Kidney epithelial cell (primary cell): Measurements from ENCODE around the gene RPTOR. TPM values are rescaled to one million over a fixed set of nuclear protein-coding genes. Genes with fewer than 3 reads are reported as not detected.

Experiments
- DNase-seq: peaks from one replicate; pipeline ENCODE4 v3.0.0-alpha.2; 2010; ENCODE audit warnings: low read depth
- H3K27me3 ChIP-seq: 2 replicates; pipeline ENCODE4 v1.6.0; 2011; ENCODE audit warnings: low read length; ENCODE audit not compliant: control insufficient read depth, insufficient read depth
- H3K36me3 ChIP-seq: 2 replicates; pipeline ENCODE4 v1.5.1; 2011; ENCODE audit warnings: low read length; ENCODE audit not compliant: control insufficient read depth, insufficient read depth
- H3K4me3 ChIP-seq: 2 replicates; pipeline ENCODE4 v1.5.1; 2011; ENCODE audit warnings: low read depth, mild to moderate bottlenecking, control low read depth, low read length
- total RNA-seq: library from RNA; depleted of rRNA; stranded (reverse); fragments of >200 nt; gene quantifications from 2 replicates; pipeline ENCODE4 v1.2.3, GENCODE V29; 2015
- TF ChIP-seq, protein P1 (sequence below): IDR thresholded peaks from 2 replicates; pipeline ENCODE4 v1.5.1; 2011; ENCODE audit warnings: mild to moderate bottlenecking, moderate library complexity, low read length, control low read depth, inconsistent platforms; ENCODE audit not compliant: insufficient read depth, poor library complexity, severe bottlenecking

Gene RPTOR
- total RNA-seq, 1 donor from 2014 or later: 22.7 TPM

DNA sequence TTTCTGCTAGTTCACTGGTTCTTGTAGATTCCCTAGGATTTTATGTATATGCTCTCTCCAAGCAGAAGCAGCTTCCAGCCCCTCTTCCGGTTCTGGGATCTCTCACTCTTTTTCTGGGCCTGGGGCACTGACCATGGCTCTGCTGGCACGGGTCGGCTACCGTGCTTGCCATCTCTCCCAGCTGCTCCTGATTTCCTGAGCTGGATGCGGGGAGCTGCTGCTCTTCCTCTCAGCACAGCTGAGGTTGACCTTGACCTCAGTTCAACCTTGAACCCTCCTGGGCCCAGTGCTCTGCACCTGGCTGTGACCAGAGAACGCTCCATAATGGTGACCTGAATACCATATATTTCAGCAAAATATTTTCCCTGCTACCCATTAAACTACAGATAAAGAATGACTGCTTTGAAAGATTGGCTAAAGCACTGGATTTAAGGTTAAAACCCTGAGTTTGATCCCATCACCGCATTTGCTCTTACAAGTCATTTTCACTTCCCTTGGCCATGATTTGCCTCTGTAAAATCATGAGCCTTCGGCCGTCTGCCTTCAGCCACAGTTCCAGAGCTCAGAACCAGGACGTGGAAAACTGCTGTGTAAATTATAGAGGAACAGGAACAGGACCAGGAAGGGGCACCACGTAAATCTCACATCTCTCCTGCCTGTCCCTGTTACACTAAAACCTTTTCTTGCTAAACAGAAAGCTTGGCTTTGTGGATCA is 316.2 kb downstream of the RPTOR start:
- no peaks in the 10 kb centered on the region for H3K27me3 ChIP-seq
- no peaks in the 10 kb centered on the region for H3K36me3 ChIP-seq
- H3K4me3 ChIP-seq: no peak overlapping the region
- DNase-seq: no peak
- TF ChIP-seq, protein P1, sequence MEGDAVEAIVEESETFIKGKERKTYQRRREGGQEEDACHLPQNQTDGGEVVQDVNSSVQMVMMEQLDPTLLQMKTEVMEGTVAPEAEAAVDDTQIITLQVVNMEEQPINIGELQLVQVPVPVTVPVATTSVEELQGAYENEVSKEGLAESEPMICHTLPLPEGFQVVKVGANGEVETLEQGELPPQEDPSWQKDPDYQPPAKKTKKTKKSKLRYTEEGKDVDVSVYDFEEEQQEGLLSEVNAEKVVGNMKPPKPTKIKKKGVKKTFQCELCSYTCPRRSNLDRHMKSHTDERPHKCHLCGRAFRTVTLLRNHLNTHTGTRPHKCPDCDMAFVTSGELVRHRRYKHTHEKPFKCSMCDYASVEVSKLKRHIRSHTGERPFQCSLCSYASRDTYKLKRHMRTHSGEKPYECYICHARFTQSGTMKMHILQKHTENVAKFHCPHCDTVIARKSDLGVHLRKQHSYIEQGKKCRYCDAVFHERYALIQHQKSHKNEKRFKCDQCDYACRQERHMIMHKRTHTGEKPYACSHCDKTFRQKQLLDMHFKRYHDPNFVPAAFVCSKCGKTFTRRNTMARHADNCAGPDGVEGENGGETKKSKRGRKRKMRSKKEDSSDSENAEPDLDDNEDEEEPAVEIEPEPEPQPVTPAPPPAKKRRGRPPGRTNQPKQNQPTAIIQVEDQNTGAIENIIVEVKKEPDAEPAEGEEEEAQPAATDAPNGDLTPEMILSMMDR: no peak

DNA sequence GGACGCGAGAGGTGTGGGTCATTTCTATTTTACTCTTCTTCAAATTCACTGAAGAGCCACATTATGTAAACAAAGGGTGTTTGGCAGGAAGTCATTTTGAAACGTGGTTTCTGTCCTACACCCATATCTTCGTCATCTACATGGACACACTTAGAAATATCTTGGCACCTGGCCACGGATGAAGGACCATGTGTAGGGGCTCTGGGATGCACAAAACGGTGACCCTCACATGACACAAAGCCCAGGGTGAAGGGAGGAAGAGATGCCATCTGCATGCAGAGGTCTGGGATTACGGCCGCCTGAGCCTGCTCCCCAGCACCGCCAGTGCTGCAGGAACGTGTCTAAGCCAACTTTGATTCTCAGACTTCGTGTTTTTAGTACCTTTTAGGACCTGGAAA is 316.8 kb downstream of the RPTOR start:
- H3K27me3 ChIP-seq: no peaks in the 10 kb centered on the region
- no peak for DNase-seq
- H3K4me3 ChIP-seq: no peak overlapping the region
- H3K36me3 ChIP-seq: no peaks in the 10 kb centered on the region
- TF ChIP-seq, protein P1: no peak

DNA sequence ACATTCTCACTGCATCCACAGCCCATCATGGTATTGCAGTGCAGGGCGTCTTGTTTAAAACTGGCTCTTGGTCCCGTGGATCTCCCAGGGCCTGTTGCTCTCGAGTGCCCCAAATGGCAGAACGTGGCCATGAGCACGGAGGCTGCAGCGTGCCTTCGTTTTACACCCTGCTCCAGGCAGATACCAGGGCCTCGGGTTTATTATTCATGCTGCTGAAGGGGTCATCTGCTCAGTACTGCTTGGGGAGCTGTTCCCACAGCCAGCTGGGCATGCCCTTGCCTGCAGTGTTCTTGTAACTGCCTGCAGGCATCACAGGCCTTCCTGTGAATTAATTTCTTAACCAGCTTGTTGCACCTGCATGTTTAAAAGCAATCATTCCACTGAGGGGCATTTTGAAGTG is 317.3 kb downstream of the RPTOR start:
- DNase-seq: no peak
- TF ChIP-seq, protein P1: peak; percentile 78
- H3K27me3 ChIP-seq: no peaks in the 10 kb centered on the region
- no peak overlapping the region for H3K4me3 ChIP-seq
- H3K36me3 ChIP-seq: no peaks in the 10 kb centered on the region

DNA sequence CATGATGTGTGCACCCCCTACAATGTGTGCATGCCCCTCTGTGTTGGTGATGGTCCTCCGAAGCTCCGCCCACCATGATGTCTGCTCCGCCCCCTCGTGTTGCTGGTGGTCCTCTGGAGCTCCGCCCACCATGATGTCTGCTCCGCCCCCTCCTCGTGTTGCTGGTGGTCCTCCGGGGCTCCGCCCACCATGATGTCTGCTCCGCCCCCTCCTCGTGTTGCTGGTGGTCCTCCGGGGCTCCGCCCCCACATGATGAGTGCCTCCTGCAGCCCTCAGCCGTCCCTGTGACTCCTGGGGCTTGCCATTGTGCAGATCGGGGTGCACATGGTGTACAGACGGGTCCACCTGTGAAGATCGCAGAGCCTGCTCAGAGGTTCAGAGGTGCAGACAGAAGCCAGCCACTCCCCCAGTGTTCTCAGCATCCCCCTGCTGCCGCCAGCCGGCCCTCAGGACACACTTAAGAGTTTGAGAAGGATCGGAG is 317.9 kb downstream of the RPTOR start:
- TF ChIP-seq, protein P1: no peak
- DNase-seq: no peak
- H3K27me3 ChIP-seq: no peaks in the 10 kb centered on the region
- no peak overlapping the region for H3K4me3 ChIP-seq
- H3K36me3 ChIP-seq: no peaks in the 10 kb centered on the region

DNA sequence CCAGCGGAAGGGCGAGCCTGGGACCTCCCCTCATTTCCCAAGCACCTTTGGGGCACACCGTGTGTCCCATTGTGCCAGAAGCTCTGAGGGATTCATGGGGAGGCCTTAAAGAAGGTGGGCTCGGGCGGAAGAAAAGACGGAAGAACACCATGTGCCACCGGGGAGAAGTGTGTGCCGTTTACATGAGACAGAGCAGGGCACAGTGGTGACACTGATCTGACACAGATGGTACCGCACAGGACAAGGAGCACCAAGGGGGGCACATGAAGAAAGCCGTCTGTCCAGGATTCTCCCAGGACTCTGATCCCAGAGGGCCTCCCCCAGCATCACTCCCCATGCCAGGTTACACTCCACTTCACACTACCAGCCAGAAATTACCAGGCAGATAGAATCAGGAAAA is 318.3 kb downstream of the RPTOR start:
- H3K36me3 ChIP-seq: no peaks in the 10 kb centered on the region
- H3K4me3 ChIP-seq: no peak overlapping the region
- DNase-seq: no peak
- no peaks in the 10 kb centered on the region for H3K27me3 ChIP-seq
- TF ChIP-seq, protein P1: no peak

DNA sequence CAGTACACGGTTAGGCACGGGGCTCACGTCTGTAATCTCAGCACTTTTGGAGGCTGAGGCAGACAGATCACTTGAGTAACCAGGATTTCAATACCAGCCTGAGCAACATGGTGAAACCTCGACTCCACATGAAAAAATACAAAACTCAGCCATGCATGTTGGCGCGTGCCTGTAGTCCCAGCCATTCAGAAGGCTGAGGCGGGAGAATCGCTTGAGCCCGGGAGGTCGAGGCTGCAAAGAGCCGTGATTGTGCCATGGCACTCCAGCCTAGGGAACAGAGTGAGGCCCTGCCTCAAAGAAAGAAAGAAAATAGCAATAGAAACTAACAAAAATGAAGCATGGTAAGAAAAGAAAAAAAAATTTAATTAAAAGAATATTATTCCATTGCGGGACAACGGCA is 319.0 kb downstream of the RPTOR start:
- TF ChIP-seq, protein P1: no peak
- no peaks in the 10 kb centered on the region for H3K27me3 ChIP-seq
- H3K36me3 ChIP-seq: no peaks in the 10 kb centered on the region
- H3K4me3 ChIP-seq: no peak overlapping the region
- DNase-seq: no peak
